PFSK-1 (cell line): ENCODE measurements around the gene CDKN2B.

Experiments used
- FOXP2 ChIP-seq: optimal IDR thresholded peaks from 2 replicates; pipeline ENCODE3; 2011; ENCODE audit warnings: borderline replicate concordance, control low read depth, inconsistent platforms; ENCODE audit not compliant: insufficient read depth; ENCODE audit errors: extremely low read length, extremely low read depth
- POLR2AphosphoS5 ChIP-seq: IDR thresholded peaks from 2 replicates; pipeline ENCODE4 v1.6.1; 2012; ENCODE audit warnings: low read depth, mild to moderate bottlenecking, control low read depth, low read length, moderate library complexity
- SIN3A ChIP-seq: IDR thresholded peaks from 2 replicates; pipeline ENCODE4 v1.6.1; 2012; ENCODE audit warnings: mild to moderate bottlenecking, low read length, moderate library complexity, borderline replicate concordance; ENCODE audit not compliant: insufficient read depth
- TAF1 ChIP-seq: IDR thresholded peaks from 2 replicates; pipeline ENCODE4 v1.6.1; 2012; ENCODE audit warnings: low read length, control low read depth, borderline replicate concordance; ENCODE audit not compliant: insufficient read depth
- TF ChIP-seq, protein P1 (sequence below), 2 experiments: IDR thresholded peaks; 2 replicates each; pipeline versions ENCODE4 v1.6.1 to v1.8.0; 2011 to 2012; ENCODE audit warnings: low read depth in 2 of 2, low read length in 2 of 2, control low read depth in 1 of 2, inconsistent platforms in 1 of 2, mild to moderate bottlenecking in 1 of 2, moderate library complexity in 1 of 2; ENCODE audit not compliant: insufficient read depth in 1 of 2

Gene CDKN2B

DNA sequence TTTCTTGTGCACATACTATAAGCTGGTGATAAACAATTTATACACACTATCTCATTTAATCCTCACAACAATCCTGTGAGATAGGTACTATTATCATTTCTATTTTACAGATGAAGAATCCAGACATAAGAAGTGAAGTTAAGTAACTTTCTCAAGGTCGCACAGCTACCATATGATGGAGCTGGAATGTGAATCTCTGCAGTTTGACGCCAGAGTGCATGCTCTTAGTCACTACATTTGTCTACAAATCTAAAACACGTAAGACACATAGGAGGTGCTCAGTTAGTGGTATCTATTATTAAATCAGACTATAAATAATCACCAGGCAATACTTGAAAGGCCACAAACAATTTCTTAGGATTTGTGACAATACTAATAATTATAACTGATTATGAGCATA is 45.0 kb upstream of the CDKN2B start:
- no peak for TF ChIP-seq FOXP2
- no peak for TF ChIP-seq POLR2AphosphoS5
- no peak for TF ChIP-seq TAF1
- TF ChIP-seq, protein P1, sequence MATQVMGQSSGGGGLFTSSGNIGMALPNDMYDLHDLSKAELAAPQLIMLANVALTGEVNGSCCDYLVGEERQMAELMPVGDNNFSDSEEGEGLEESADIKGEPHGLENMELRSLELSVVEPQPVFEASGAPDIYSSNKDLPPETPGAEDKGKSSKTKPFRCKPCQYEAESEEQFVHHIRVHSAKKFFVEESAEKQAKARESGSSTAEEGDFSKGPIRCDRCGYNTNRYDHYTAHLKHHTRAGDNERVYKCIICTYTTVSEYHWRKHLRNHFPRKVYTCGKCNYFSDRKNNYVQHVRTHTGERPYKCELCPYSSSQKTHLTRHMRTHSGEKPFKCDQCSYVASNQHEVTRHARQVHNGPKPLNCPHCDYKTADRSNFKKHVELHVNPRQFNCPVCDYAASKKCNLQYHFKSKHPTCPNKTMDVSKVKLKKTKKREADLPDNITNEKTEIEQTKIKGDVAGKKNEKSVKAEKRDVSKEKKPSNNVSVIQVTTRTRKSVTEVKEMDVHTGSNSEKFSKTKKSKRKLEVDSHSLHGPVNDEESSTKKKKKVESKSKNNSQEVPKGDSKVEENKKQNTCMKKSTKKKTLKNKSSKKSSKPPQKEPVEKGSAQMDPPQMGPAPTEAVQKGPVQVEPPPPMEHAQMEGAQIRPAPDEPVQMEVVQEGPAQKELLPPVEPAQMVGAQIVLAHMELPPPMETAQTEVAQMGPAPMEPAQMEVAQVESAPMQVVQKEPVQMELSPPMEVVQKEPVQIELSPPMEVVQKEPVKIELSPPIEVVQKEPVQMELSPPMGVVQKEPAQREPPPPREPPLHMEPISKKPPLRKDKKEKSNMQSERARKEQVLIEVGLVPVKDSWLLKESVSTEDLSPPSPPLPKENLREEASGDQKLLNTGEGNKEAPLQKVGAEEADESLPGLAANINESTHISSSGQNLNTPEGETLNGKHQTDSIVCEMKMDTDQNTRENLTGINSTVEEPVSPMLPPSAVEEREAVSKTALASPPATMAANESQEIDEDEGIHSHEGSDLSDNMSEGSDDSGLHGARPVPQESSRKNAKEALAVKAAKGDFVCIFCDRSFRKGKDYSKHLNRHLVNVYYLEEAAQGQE (IDR thresholded peaks at IDR 0.05; ENCODE audit: insufficient read depth in 1 of 2, low read depth in 2 of 2, low read length in 2 of 2), result no peak
- no peak for TF ChIP-seq SIN3A

DNA sequence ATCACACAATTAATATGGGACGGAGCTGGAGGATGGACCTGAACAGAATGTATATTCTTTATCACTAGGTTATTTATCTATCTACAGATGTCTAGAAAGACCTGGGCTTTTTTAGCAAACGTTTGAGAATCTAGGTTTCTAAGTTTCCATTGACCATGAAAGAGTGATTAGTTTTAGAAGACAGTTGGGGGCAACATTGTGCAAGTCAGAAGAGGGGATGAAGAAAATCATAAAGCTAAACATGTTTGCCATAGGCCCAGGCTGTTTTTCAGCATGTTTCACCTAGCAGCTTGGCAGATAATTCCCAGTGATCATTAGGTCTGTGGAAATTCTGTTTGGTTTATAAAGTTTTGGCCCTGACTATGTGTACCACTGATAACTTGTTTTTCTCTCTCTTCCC is 44.1 kb upstream of the CDKN2B start:
- TF ChIP-seq POLR2AphosphoS5, result no peak
- TF ChIP-seq SIN3A, result no peak
- TF ChIP-seq FOXP2, result no peak
- TF ChIP-seq, protein P1 (IDR thresholded peaks at IDR 0.05; ENCODE audit: insufficient read depth in 1 of 2, low read depth in 2 of 2, low read length in 2 of 2), result no peak
- TF ChIP-seq TAF1, result no peak

DNA sequence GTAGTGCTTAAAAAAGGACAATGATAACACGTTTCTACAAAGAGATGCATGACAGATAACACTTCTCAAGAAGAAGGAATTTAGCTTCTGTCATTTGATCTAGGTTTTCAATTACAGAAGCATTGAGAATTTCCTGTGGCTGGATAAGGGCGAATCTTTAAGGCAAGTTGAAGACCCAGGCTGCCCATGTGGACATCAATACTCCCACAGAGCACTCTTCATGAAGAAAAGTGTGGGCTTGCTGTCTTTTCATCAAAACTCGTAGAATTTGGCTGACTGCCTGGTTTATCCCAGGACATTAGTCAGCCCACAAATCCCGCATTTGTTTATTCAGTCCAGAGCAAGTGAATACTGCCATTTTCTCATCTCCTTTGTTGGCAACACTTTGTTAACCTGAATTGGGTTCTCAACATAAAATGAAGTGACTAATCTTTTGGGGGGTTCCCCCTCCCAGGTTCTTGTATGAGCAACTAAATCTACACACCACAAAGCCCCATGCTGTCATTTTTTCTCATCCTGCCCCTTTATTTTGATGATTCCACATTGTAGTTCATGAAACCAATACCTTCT is 43.4 kb upstream of the CDKN2B start:
- TF ChIP-seq POLR2AphosphoS5 (peak; percentile 61; the same call in 1 of the 2 replicates), FOXP2 (no peak), SIN3A (peak; percentile 54), TAF1 (no peak)
- TF ChIP-seq, protein P1 (IDR thresholded peaks at IDR 0.05; ENCODE audit: insufficient read depth in 1 of 2, low read depth in 2 of 2, low read length in 2 of 2), result no peak

DNA sequence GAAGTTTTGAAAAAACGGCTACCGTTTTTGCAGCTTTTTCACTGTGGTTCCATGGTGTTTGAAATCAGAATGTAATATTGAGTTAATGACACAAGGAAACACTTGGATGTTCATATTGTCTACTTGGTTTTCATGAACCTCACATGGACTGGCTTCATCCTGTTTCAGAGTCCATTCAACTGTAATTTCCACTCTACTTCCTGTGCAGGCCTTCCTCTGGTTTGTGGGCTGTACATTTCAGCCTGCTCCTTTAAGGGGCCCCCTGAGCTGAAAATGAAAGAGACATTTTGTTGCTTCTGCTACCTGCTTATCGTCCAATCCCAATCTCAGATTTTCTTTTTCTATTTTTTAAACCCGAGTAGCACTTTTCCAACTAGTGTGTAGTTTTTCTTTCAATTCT is 41.8 kb upstream of the CDKN2B start:
- peak; percentile 20; the same call in 1 of the 2 replicates for TF ChIP-seq POLR2AphosphoS5
- TF ChIP-seq TAF1, result no peak
- TF ChIP-seq, protein P1 (IDR thresholded peaks at IDR 0.05; ENCODE audit: insufficient read depth in 1 of 2, low read depth in 2 of 2, low read length in 2 of 2), result no peak

DNA sequence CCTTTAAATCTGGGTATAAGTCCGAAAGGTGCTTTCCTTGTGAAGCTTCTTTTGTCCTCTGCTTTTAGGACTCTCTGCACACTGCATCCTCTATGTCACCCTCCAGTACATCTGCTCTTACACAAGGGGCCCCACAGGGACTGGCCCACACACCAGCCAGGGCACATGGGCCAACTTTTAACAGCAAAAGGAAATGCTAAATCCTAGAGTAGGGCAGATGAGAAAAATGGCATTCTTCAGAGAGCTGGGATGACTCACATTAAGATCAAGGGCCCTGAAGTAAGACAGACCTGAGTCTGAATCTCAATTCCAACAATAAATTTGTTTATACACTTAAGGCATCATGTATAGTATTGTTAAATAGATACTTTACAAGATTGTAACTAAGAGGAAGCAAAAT is 40.3 kb upstream of the CDKN2B start:
- TF ChIP-seq TAF1, result no peak
- TF ChIP-seq, protein P1 (IDR thresholded peaks at IDR 0.05; ENCODE audit: insufficient read depth in 1 of 2, low read depth in 2 of 2, low read length in 2 of 2), result no peak
- TF ChIP-seq POLR2AphosphoS5, result no peak
- no peak for TF ChIP-seq FOXP2
- TF ChIP-seq SIN3A, result no peak
